Mesendoderm (in vitro differentiated cells): ENCODE results near the gene ZBED2.

Source experiments
- DNase-seq: peaks from one replicate; pipeline ENCODE4 v3.0.0; 2013
- H2AK5ac ChIP-seq: 2 replicates; pipeline ENCODE4 v1.6.1; 2013; ENCODE audit warnings: low read length, inconsistent platforms
- H2BK120ac ChIP-seq: 2 replicates; pipeline ENCODE4 v1.6.1; 2013; ENCODE audit warnings: low read depth, mild to moderate bottlenecking, low read length, moderate library complexity, mixed read lengths
- H2BK15ac ChIP-seq: replicated peaks from 2 replicates; pipeline ENCODE4 v1.6.1; 2013; ENCODE audit warnings: low read depth, mild to moderate bottlenecking, moderate library complexity
- H2BK5ac ChIP-seq: 2 replicates; pipeline ENCODE4 v1.6.1; 2013; ENCODE audit warnings: low read length, inconsistent platforms
- H3K18ac ChIP-seq: 2 replicates; pipeline ENCODE4 v1.6.1; 2013; ENCODE audit warnings: mild to moderate bottlenecking, low read length, mixed read lengths
- H3K23ac ChIP-seq: one replicate; pipeline ENCODE4 v1.6.1; 2013; ENCODE audit warnings: low read length
- H3K27ac ChIP-seq: 2 replicates; pipeline ENCODE4 v1.5.1; 2013; ENCODE audit warnings: low read depth, mild to moderate bottlenecking, inconsistent platforms, low read length, moderate library complexity
- H3K27me3 ChIP-seq: 2 replicates; pipeline ENCODE4 v1.6.1; 2013; ENCODE audit warnings: low read length, control low read depth, mild to moderate bottlenecking, inconsistent platforms; ENCODE audit not compliant: insufficient read depth, poor library complexity
- H3K36me3 ChIP-seq: 2 replicates; pipeline ENCODE4 v1.6.1; 2013; ENCODE audit warnings: low read length, inconsistent platforms; ENCODE audit not compliant: control insufficient read depth, insufficient read depth
- H3K4ac ChIP-seq: one replicate; pipeline ENCODE4 v1.6.1; 2013; ENCODE audit warnings: low read depth, mild to moderate bottlenecking, low read length, moderate library complexity
- H3K4me1 ChIP-seq: 2 replicates; pipeline ENCODE4 v1.6.1; 2013; ENCODE audit warnings: low read depth, low read length, inconsistent platforms; ENCODE audit not compliant: control insufficient read depth
- H3K4me2 ChIP-seq: 2 replicates; pipeline ENCODE4 v1.6.1; 2013; ENCODE audit warnings: low read length
- H3K4me3 ChIP-seq: 2 replicates; pipeline ENCODE4 v1.5.1; 2013; ENCODE audit warnings: mild to moderate bottlenecking, low read length
- H3K56ac ChIP-seq: one replicate; pipeline ENCODE4 v1.6.1; 2013; ENCODE audit warnings: low read length
- H3K79me1 ChIP-seq: 2 replicates; pipeline ENCODE4 v1.6.1; 2013; ENCODE audit warnings: low read length, inconsistent platforms
- H3K79me2 ChIP-seq: 2 replicates; pipeline ENCODE4 v1.6.1; 2013; ENCODE audit warnings: mild to moderate bottlenecking, low read length; ENCODE audit not compliant: control insufficient read depth, insufficient read depth
- H3K9ac ChIP-seq: 2 replicates; pipeline ENCODE4 v1.6.1; 2013; ENCODE audit warnings: low read length, inconsistent platforms
- H4K5ac ChIP-seq: one replicate; pipeline ENCODE4 v1.6.1; 2013; ENCODE audit warnings: low read length
- H4K8ac ChIP-seq: one replicate; pipeline ENCODE4 v1.6.1; 2013; ENCODE audit warnings: low read depth, mild to moderate bottlenecking, control low read depth, low read length, moderate library complexity
- WGBS: extraction: QIAGEN DNeasy Blood & Tissue Kit; methylation state at CpG from one replicate; pipeline ENCODE4 v1.1.7; 2013; ENCODE audit warnings: low lambda C conversion rate, missing lambda C conversion rate; ENCODE audit not compliant: insufficient coverage; ENCODE audit errors: extremely low coverage; 5-methylcytosine and 5-hydroxymethylcytosine counted together

ZBED2 gene

GRCh38 chr3:111627092-111627491 lies 31.9 kb upstream of the ZBED2 start:
- H4K8ac ChIP-seq, result no peak overlapping the region
- no peaks in the 10 kb centered on the region for H3K79me1 ChIP-seq
- no peak for DNase-seq
- H3K36me3 ChIP-seq, result no peaks in the 10 kb centered on the region
- no peaks in the 10 kb centered on the region for H3K4me1 ChIP-seq
- H2BK5ac ChIP-seq, result no peak overlapping the region
- H3K4me2 ChIP-seq, result no peak overlapping the region
- no peak overlapping the region for H3K23ac ChIP-seq
- no peak overlapping the region for H3K9ac ChIP-seq
- H2BK15ac ChIP-seq, result no peak overlapping the region
- H3K56ac ChIP-seq, result no peak overlapping the region
- no peaks in the 10 kb centered on the region for H3K27me3 ChIP-seq
- H3K4me3 ChIP-seq, result no peak overlapping the region
- H2AK5ac ChIP-seq, result no peak overlapping the region
- H2BK120ac ChIP-seq, result no peak overlapping the region
- H4K5ac ChIP-seq, result no peak overlapping the region
- H3K27ac ChIP-seq, result no peak overlapping the region
- H3K18ac ChIP-seq, result no peak overlapping the region
- WGBS, result no CpG with 5 or more reads among the region's 2 CpGs
- H3K79me2 ChIP-seq, result no peaks in the 10 kb centered on the region
- H3K4ac ChIP-seq, result no peak overlapping the region

GRCh38 chr3:111621535-111621934 lies 26.4 kb upstream of the ZBED2 start:
- WGBS, result no CpG with 5 or more reads among the region's 5 CpGs

GRCh38 chr3:111619833-111620232 lies 24.7 kb upstream of the ZBED2 start:
- H3K27me3 ChIP-seq, result no peaks in the 10 kb centered on the region
- H2AK5ac ChIP-seq, result no peak overlapping the region
- no peak overlapping the region for H3K27ac ChIP-seq
- H3K4me1 ChIP-seq, result no peaks in the 10 kb centered on the region
- no peak overlapping the region for H3K4me3 ChIP-seq
- H2BK120ac ChIP-seq, result no peak overlapping the region
- H3K23ac ChIP-seq, result no peak overlapping the region
- no peak overlapping the region for H4K8ac ChIP-seq
- H2BK5ac ChIP-seq, result no peak overlapping the region
- H3K18ac ChIP-seq, result no peak overlapping the region
- H3K4me2 ChIP-seq, result no peak overlapping the region
- no CpG with 5 or more reads among the region's 3 CpGs for WGBS
- H3K56ac ChIP-seq, result no peak overlapping the region
- DNase-seq, result peak; percentile 87
- H3K36me3 ChIP-seq, result no peaks in the 10 kb centered on the region
- no peak overlapping the region for H2BK15ac ChIP-seq
- H4K5ac ChIP-seq, result no peak overlapping the region
- no peak overlapping the region for H3K4ac ChIP-seq
- no peaks in the 10 kb centered on the region for H3K79me1 ChIP-seq
- H3K9ac ChIP-seq, result no peak overlapping the region
- no peaks in the 10 kb centered on the region for H3K79me2 ChIP-seq

More at GRCh38 chr3:111621535-111621934, 26.4 kb upstream of the ZBED2 start:
- H3K4me3 ChIP-seq, result no peak overlapping the region
- no peak overlapping the region for H2BK5ac ChIP-seq
- no peak overlapping the region for H3K4ac ChIP-seq
- H3K23ac ChIP-seq, result no peak overlapping the region
- no peak overlapping the region for H3K56ac ChIP-seq
- H2AK5ac ChIP-seq, result no peak overlapping the region
- no peak overlapping the region for H3K9ac ChIP-seq
- no peak overlapping the region for H4K5ac ChIP-seq
- no peak overlapping the region for H2BK15ac ChIP-seq
- peak; percentile 81 for DNase-seq
- no peaks in the 10 kb centered on the region for H3K79me1 ChIP-seq
- no peak overlapping the region for H3K18ac ChIP-seq
- H2BK120ac ChIP-seq, result no peak overlapping the region
- H3K27ac ChIP-seq, result no peak overlapping the region
- no peak overlapping the region for H4K8ac ChIP-seq
- no peaks in the 10 kb centered on the region for H3K79me2 ChIP-seq
- no peak overlapping the region for H3K4me2 ChIP-seq
- H3K36me3 ChIP-seq, result no peaks in the 10 kb centered on the region
- H3K4me1 ChIP-seq, result no peaks in the 10 kb centered on the region
- H3K27me3 ChIP-seq, result no peaks in the 10 kb centered on the region

- no peak overlapping the region for H4K8ac ChIP-seq
- H3K23ac ChIP-seq, result no peak overlapping the region
- H3K36me3 ChIP-seq, result no peaks in the 10 kb centered on the region
- no peaks in the 10 kb centered on the region for H3K79me2 ChIP-seq
- H3K56ac ChIP-seq, result no peak overlapping the region
- no peak overlapping the region for H3K4me3 ChIP-seq
- H3K79me1 ChIP-seq, result no peaks in the 10 kb centered on the region
- H3K9ac ChIP-seq, result no peak overlapping the region
- DNase-seq, result no peak
- H3K4me2 ChIP-seq, result no peak overlapping the region
- H2BK15ac ChIP-seq, result no peak overlapping the region
- H2AK5ac ChIP-seq, result no peak overlapping the region
- no peaks in the 10 kb centered on the region for H3K4me1 ChIP-seq
- H3K4ac ChIP-seq, result no peak overlapping the region
- H2BK120ac ChIP-seq, result no peak overlapping the region
- H2BK5ac ChIP-seq, result no peak overlapping the region
- no peak overlapping the region for H3K18ac ChIP-seq
- no peaks in the 10 kb centered on the region for H3K27me3 ChIP-seq
- H4K5ac ChIP-seq, result no peak overlapping the region
- H3K27ac ChIP-seq, result no peak overlapping the region
Observed at GRCh38 chr3:111618945-111619344, 23.8 kb upstream of the ZBED2 start.

- H3K56ac ChIP-seq, result no peak overlapping the region
- no peak for DNase-seq
- H3K79me2 ChIP-seq, result no peaks in the 10 kb centered on the region
- H3K36me3 ChIP-seq, result no peaks in the 10 kb centered on the region
- H3K79me1 ChIP-seq, result no peaks in the 10 kb centered on the region
- H2BK15ac ChIP-seq, result no peak overlapping the region
- H4K8ac ChIP-seq, result no peak overlapping the region
- no peak overlapping the region for H2BK5ac ChIP-seq
- H3K27me3 ChIP-seq, result no peaks in the 10 kb centered on the region
- no peak overlapping the region for H3K4me2 ChIP-seq
- H3K23ac ChIP-seq, result no peak overlapping the region
- no peak overlapping the region for H3K4me3 ChIP-seq
- H2AK5ac ChIP-seq, result no peak overlapping the region
- H2BK120ac ChIP-seq, result no peak overlapping the region
- WGBS, result no CpG with 5 or more reads among the region's 5 CpGs
- H3K4me1 ChIP-seq, result no peaks in the 10 kb centered on the region
- H3K27ac ChIP-seq, result no peak overlapping the region
- no peak overlapping the region for H3K18ac ChIP-seq
- H3K4ac ChIP-seq, result no peak overlapping the region
- no peak overlapping the region for H3K9ac ChIP-seq
- H4K5ac ChIP-seq, result no peak overlapping the region
Observed at GRCh38 chr3:111617912-111618601, 22.9 kb upstream of the ZBED2 start.

- no CpG with 5 or more reads among the region's 3 CpGs for WGBS
- Histone ChIP-seq H3K79me2 (no peaks in the 10 kb centered on the region), H2BK120ac (no peak overlapping the region), H3K9ac (no peak overlapping the region), H3K36me3 (no peaks in the 10 kb centered on the region), H3K79me1 (no peaks in the 10 kb centered on the region), H3K23ac (no peak overlapping the region), H3K4me2 (no peak overlapping the region), H3K56ac (no peak overlapping the region), H3K18ac (no peak overlapping the region), H2AK5ac (no peak overlapping the region), H3K4me1 (no peaks in the 10 kb centered on the region), H2BK5ac (no peak overlapping the region), H4K5ac (no peak overlapping the region), H3K27me3 (no peaks in the 10 kb centered on the region), H3K4ac (no peak overlapping the region), H3K27ac (no peak overlapping the region), H2BK15ac (no peak overlapping the region), H3K4me3 (no peak overlapping the region), H4K8ac (no peak overlapping the region)
- DNase-seq, result peak; percentile 25
Observed at GRCh38 chr3:111617406-111617805, 22.3 kb upstream of the ZBED2 start.
